HG03045 (cell line): ENCODE measurements around the gene FLACC1.
A peak's percentile ranks its signal among the peaks of the same experiment; 100 is the strongest.

Experiments
- ATAC-seq: cut with Tn5 transposase; IDR thresholded peaks from one replicate; pipeline ENCODE4 v1.9.1; 2021; ENCODE audit warnings: mild to moderate bottlenecking, moderate library complexity; ENCODE audit not compliant: unreplicated experiment

Gene FLACC1

GRCh38 chr2:201279079-201279478 is 78.1 kb downstream of the FLACC1 start:
- ATAC-seq = no peak

GRCh38 chr2:201276511-201276910 is 80.6 kb downstream of the FLACC1 start:
- ATAC-seq = no peak

- ATAC-seq = no peak
Measured at GRCh38 chr2:201275990-201276389, 81.2 kb downstream of the FLACC1 start.

GRCh38 chr2:201275069-201275468 is 82.1 kb downstream of the FLACC1 start:
- ATAC-seq = no peak

GRCh38 chr2:201273330-201273983 is 83.7 kb downstream of the FLACC1 start:
- no peak for ATAC-seq

- no peak for ATAC-seq
Measured at GRCh38 chr2:201271917-201272316, 85.2 kb downstream of the FLACC1 start.

GRCh38 chr2:201270293-201271001 is 86.7 kb downstream of the FLACC1 start:
- no peak for ATAC-seq

GRCh38 chr2:201269764-201270163 is 87.4 kb downstream of the FLACC1 start:
- ATAC-seq = no peak

- no peak for ATAC-seq
Measured at GRCh38 chr2:201267278-201268030, 89.7 kb downstream of the FLACC1 start.

GRCh38 chr2:201266629-201267028 is 90.5 kb downstream of the FLACC1 start:
- no peak for ATAC-seq

GRCh38 chr2:201264472-201265173 is 92.5 kb downstream of the FLACC1 start:
- ATAC-seq = no peak

GRCh38 chr2:201263779-201264178 is 93.4 kb downstream of the FLACC1 start:
- ATAC-seq = no peak

- ATAC-seq = no peak
Measured at GRCh38 chr2:201262718-201263117, 94.4 kb downstream of the FLACC1 start.

GRCh38 chr2:201261906-201262305 is 95.2 kb downstream of the FLACC1 start:
- no peak for ATAC-seq

- no peak for ATAC-seq
Measured at GRCh38 chr2:201261471-201261870, 95.7 kb downstream of the FLACC1 start.

GRCh38 chr2:201260302-201260800 is 96.8 kb downstream of the FLACC1 start, which contains the start of gene CASP8:
CASP8 (plus strand) TSS chr2:201260536; CDS start chr2:201266487, 5,951 bp downstream.
- no peak for ATAC-seq

GRCh38 chr2:201258666-201259615 is 98.2 kb downstream of the FLACC1 start:
- ATAC-seq = no peak

- ATAC-seq = peak; percentile 56
Measured at GRCh38 chr2:201257956-201258665, 99.0 kb downstream of the FLACC1 start.

GRCh38 chr2:201257381-201257955 is 99.7 kb downstream of the FLACC1 start:
- ATAC-seq = peak; percentile 61
